Measurements from ENCODE around the gene UGCG. TPM values are rescaled to one million over a fixed set of nuclear protein-coding genes. Genes with fewer than 3 reads are reported as not detected.

Gene UGCG
- total RNA-seq, 1 experiment from 2014 or later = 23.3 TPM

- Histone ChIP-seq H3K4me2 (ENCODE audit: insufficient read depth, insufficient read length, low read length) (no peak overlapping the region), H3T11ph (ENCODE audit: low read length) (no peak overlapping the region), H3K23ac (ENCODE audit: insufficient read length, low read depth, low read length) (no peak overlapping the region), H3K23me2 (ENCODE audit: insufficient read length, low read depth, low read length, poor library complexity, severe bottlenecking) (no peaks in the 10 kb centered on the region), H2AK5ac (ENCODE audit: insufficient read length, low read length) (no peak overlapping the region), H2BK5ac (ENCODE audit: insufficient read length, low read length) (no peak overlapping the region), H4K20me1 (ENCODE audit: control insufficient read depth, insufficient read depth, insufficient read length) (no peaks in the 10 kb centered on the region), H3K79me2 (ENCODE audit: insufficient read depth, low read length) (no peaks in the 10 kb centered on the region; the same call in 1 of the 2 replicates), H3K9me3 (ENCODE audit: control insufficient read depth, low read depth, low read length) (no peaks in the 10 kb centered on the region), H2AFZ (ENCODE audit: low read length) (no peak overlapping the region), H3K4me1 (ENCODE audit: insufficient read depth, low read length) (no peaks in the 10 kb centered on the region), H2BK20ac (ENCODE audit: low read depth, low read length, poor library complexity, severe bottlenecking) (no peak overlapping the region), H2BK15ac (ENCODE audit: low read depth, low read length) (no peak overlapping the region), H2BK120ac (ENCODE audit: low read depth, low read length, poor library complexity, severe bottlenecking) (no peak overlapping the region), H3K4ac (ENCODE audit: low read depth, low read length) (no peak overlapping the region), H4K91ac (ENCODE audit: insufficient read length, low read depth, low read length) (no peak overlapping the region), H3K14ac (ENCODE audit: insufficient read depth, low read length) (no peak overlapping the region), H2BK12ac (ENCODE audit: insufficient read length, low read depth, low read length) (no peak overlapping the region), H3K79me1 (ENCODE audit: insufficient read depth, low read depth, low read length, poor library complexity, severe bottlenecking) (peaks cover 3% of the 10 kb centered on the region), H3K18ac (ENCODE audit: insufficient read length, low read depth, low read length) (no peak overlapping the region), H3K27me3 (ENCODE audit: insufficient read depth, low read length) (no peaks in the 10 kb centered on the region), H4K5ac (ENCODE audit: insufficient read length, low read depth, low read length) (no peak overlapping the region), H3K27ac (ENCODE audit: insufficient read length, low read depth, low read length) (no peak overlapping the region), H4K8ac (replicated peaks; ENCODE audit: insufficient read length, low read depth, low read length) (no peak overlapping the region), H3K56ac (ENCODE audit: insufficient read length, low read depth, low read length) (no peak overlapping the region), H3K9ac (ENCODE audit: extremely low read depth, insufficient read length, low read length) (no peak overlapping the region)
- no peak for TF ChIP-seq CTCF (conservative IDR thresholded peaks at IDR 0.05)
- DNase-seq = no peak
- Mint-ChIP-seq H3K9me3 (no peaks in the 10 kb centered on the region), H3K4me1 (no peaks in the 10 kb centered on the region), H3K27ac (no peak overlapping the region), H3K36me3 (ENCODE audit: insufficient read depth in 1 of 3, low read depth in 3 of 3) (peaks cover 3 to 30% (median 27%) of the 10 kb centered on the region in 3 experiments; a peak in 6 of 7 replicates), H3K27me3 (ENCODE audit: low read depth) (no peaks in the 10 kb centered on the region), H3K4me3 (no peak overlapping the region)
- WGBS (ENCODE audit: extremely low coverage, insufficient read length, low lambda C conversion rate) = no CpG with 5 or more reads among the region's 7 CpGs
Observed at GRCh38 chr9:111920531-111920930, 23.9 kb downstream of the UGCG start.

All from H9 (cell line).